SK-N-SH (cell line): ENCODE data around the gene GLYR1. TPM values are rescaled to one million over a fixed set of nuclear protein-coding genes. Genes with fewer than 3 reads are reported as not detected.
A peak's percentile ranks its signal among the peaks of the same experiment; 100 is the strongest.

Experiments
- CTCF ChIA-PET: fragments of 300-600, 350-600 bp; formaldehyde crosslinking; extraction: SDS; loops from one replicate; lab custom pipeline; 2021; lab: Yijun Ruan, JAX
- POLR2A ChIA-PET: fragments of 350-600 bp; sonication (Branson Sonifier 250); formaldehyde crosslinking; extraction: SDS; loops from one replicate; lab custom pipeline; 2020; ENCODE audit warnings: antibody characterized with exemption, inconsistent platforms; lab: Yijun Ruan, JAX
- DNase-seq: peaks from one replicate; pipeline ENCODE4 v3.0.0; 2012
- H2AFZ ChIP-seq: fragments of 200-600 bp; sonication (generic); 2 replicates; pipeline ENCODE4 v1.8.1; 2016; ENCODE audit warnings: antibody characterized with exemption, mild to moderate bottlenecking, low read depth
- H3F3A ChIP-seq: fragments of 200-600 bp; sonication (generic); replicated peaks from 2 replicates; pipeline ENCODE3; 2016; ENCODE audit warnings: antibody characterized with exemption, mild to moderate bottlenecking; ENCODE audit not compliant: insufficient read depth
- H3K27ac ChIP-seq, 2 experiments: fragments of 200-500 bp in 1 of 2; fragments of 200-600 bp in 1 of 2; sonication (Bioruptor generic) in 1 of 2; sonication (generic), shearing (Covaris generic) in 1 of 2; 2 replicates each; pipeline versions ENCODE4 v1.5.1 to v1.6.1; 2014 to 2016; ENCODE audit warnings: low read depth in 2 of 2, inconsistent platforms in 1 of 2, low read length in 1 of 2, mild to moderate bottlenecking in 1 of 2, mixed read lengths in 1 of 2
- H3K27me3 ChIP-seq: fragments of 200-600 bp; sonication (generic), shearing (Covaris generic); 2 replicates; pipeline ENCODE4 v1.6.1; 2016; ENCODE audit warnings: mixed run types; ENCODE audit not compliant: insufficient read depth
- H3K36me3 ChIP-seq, 2 experiments: fragments of 200-500 bp in 1 of 2; fragments of 200-600 bp in 1 of 2; sonication (Bioruptor generic) in 1 of 2; sonication (generic) in 1 of 2; replicated peaks in 1 of 2; 2 replicates each; pipeline versions ENCODE3 to v1.5.1; 2014 to 2016; ENCODE audit warnings: low read length in 1 of 2, mild to moderate bottlenecking in 1 of 2; ENCODE audit not compliant: insufficient read depth in 2 of 2, control insufficient read depth in 1 of 2
- H3K4me1 ChIP-seq, 2 experiments: fragments of 200-500 bp in 1 of 2; fragments of 200-600 bp in 1 of 2; sonication (Bioruptor generic) in 1 of 2; sonication (generic), shearing (Covaris generic) in 1 of 2; 2 replicates each; pipeline versions ENCODE4 v1.5.1 to v1.6.1; 2014 to 2016; ENCODE audit warnings: low read depth in 1 of 2, low read length in 1 of 2, mixed run types in 1 of 2; ENCODE audit not compliant: insufficient read depth in 2 of 2, control insufficient read depth in 1 of 2
- H3K4me2 ChIP-seq: fragments of 200-600 bp; sonication (generic), shearing (Covaris generic); 2 replicates; pipeline ENCODE4 v1.6.1; 2017; ENCODE audit warnings: mixed run types
- H3K4me3 ChIP-seq, 2 experiments: fragments of 200-500 bp in 1 of 2; fragments of 200-600 bp in 1 of 2; sonication (Bioruptor generic) in 1 of 2; sonication (generic), shearing (Covaris generic) in 1 of 2; 2 replicates each; pipeline versions ENCODE4 v1.5.1 to v1.8.1; 2014 to 2016; ENCODE audit warnings: low read depth in 2 of 2, inconsistent platforms in 1 of 2, low read length in 1 of 2, mild to moderate bottlenecking in 1 of 2, mixed read lengths in 1 of 2, moderate library complexity in 1 of 2
- H3K79me2 ChIP-seq: fragments of 200-600 bp; sonication (generic); 2 replicates; pipeline ENCODE4 v1.8.1; 2017; ENCODE audit warnings: mild to moderate bottlenecking; ENCODE audit not compliant: insufficient read depth
- H3K9ac ChIP-seq: fragments of 200-600 bp; sonication (generic); 2 replicates; pipeline ENCODE4 v1.6.1; 2017; ENCODE audit warnings: mixed run types
- H3K9me2 ChIP-seq: fragments of 200-600 bp; sonication (generic); 2 replicates; pipeline ENCODE4 v1.6.1; 2017; ENCODE audit warnings: mixed run types
- H3K9me3 ChIP-seq: fragments of 200-600 bp; sonication (generic); 2 replicates; pipeline ENCODE4 v1.6.1; 2017; ENCODE audit warnings: mixed run types, mild to moderate bottlenecking, moderate library complexity
- H4K20me1 ChIP-seq: fragments of 200-600 bp; sonication (generic); 2 replicates; pipeline ENCODE4 v1.6.1; 2017; ENCODE audit warnings: mild to moderate bottlenecking, mixed run types; ENCODE audit not compliant: insufficient read depth
- FOSL2 ChIP-seq: IDR thresholded peaks from 2 replicates; pipeline ENCODE4 v1.4.0; 2012; ENCODE audit warnings: low read depth, mild to moderate bottlenecking, moderate library complexity, borderline replicate concordance
- MXI1 ChIP-seq: IDR thresholded peaks from 2 replicates; pipeline ENCODE4 v1.6.1; 2012; ENCODE audit warnings: mild to moderate bottlenecking, low read depth, low read length, improper control_type of control experiment
- RCOR1 ChIP-seq: fragments of 150-350 bp; IDR thresholded peaks from 2 replicates; pipeline ENCODE4 v1.6.1; 2017; ENCODE audit warnings: antibody characterized with exemption, low read length
- REST ChIP-seq: IDR thresholded peaks from 2 replicates; pipeline ENCODE4 v1.6.1; 2012; ENCODE audit warnings: mild to moderate bottlenecking, low read depth, low read length, moderate library complexity
- TAF1 ChIP-seq: IDR thresholded peaks from 2 replicates; pipeline ENCODE4 v1.6.1; 2012; ENCODE audit warnings: low read depth, mild to moderate bottlenecking, low read length, moderate library complexity, borderline replicate concordance
- TEAD4 ChIP-seq: IDR thresholded peaks from 2 replicates; pipeline ENCODE4 v1.4.0; 2012; ENCODE audit warnings: mild to moderate bottlenecking, borderline replicate concordance; ENCODE audit not compliant: insufficient read depth
- WGBS: methylation state at CpG from one replicate; pipeline ENCODE4 v1.1.6; 2017; ENCODE audit warnings: low lambda C conversion rate; 5-methylcytosine and 5-hydroxymethylcytosine counted together
- polyA plus RNA-seq, 3 experiments: library from polyadenylated mRNA; depleted of rRNA; stranded (reverse); fragments of >200 nt; gene quantifications; 2 replicates each; pipeline ENCODE4 v1.2.3, GENCODE V29; 2012
- TF ChIP-seq, protein P1 (sequence below): IDR thresholded peaks from 2 replicates; pipeline ENCODE4 v1.4.0; 2012; ENCODE audit warnings: low read depth, borderline replicate concordance
- TF ChIP-seq, protein P2 (sequence below): fragments of 150-350 bp; IDR thresholded peaks from 2 replicates; pipeline ENCODE4 v1.6.1; 2017; ENCODE audit warnings: antibody characterized with exemption, low read length, low read depth, borderline replicate concordance

The GLYR1 gene
- polyA plus RNA-seq, 1 of the 3 experiments (the other 2 are of a cell fraction), result 40.1 TPM

DNA sequence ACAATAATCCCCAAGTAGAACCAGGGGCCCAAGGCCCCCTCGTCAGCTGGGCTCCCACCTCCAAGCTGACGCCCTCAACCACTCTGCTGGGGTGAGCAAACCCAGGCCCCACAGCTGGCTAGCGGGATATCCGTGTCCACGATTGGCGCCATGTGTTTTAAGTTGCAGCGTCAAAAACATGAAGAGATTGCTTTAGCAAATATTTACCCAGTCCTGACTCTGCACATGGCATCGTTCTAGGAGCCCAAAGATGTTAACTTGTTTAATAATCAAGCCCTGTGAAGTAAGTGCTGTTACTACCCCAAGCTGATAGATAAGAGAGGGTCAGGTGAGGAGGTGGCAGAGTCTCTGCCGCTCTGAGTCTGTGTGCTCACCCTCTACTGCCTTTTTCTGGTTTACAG lies 58.6 kb downstream of the GLYR1 start:
- H3K9me2 ChIP-seq, result no peaks in the 10 kb centered on the region
- TF ChIP-seq MXI1 (no peak), TEAD4 (no peak), TAF1 (no peak), FOSL2 (no peak), RCOR1 (no peak), REST (no peak)
- TF ChIP-seq, protein P1, sequence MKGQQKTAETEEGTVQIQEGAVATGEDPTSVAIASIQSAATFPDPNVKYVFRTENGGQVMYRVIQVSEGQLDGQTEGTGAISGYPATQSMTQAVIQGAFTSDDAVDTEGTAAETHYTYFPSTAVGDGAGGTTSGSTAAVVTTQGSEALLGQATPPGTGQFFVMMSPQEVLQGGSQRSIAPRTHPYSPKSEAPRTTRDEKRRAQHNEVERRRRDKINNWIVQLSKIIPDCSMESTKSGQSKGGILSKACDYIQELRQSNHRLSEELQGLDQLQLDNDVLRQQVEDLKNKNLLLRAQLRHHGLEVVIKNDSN, result no peak
- TF ChIP-seq, protein P2, sequence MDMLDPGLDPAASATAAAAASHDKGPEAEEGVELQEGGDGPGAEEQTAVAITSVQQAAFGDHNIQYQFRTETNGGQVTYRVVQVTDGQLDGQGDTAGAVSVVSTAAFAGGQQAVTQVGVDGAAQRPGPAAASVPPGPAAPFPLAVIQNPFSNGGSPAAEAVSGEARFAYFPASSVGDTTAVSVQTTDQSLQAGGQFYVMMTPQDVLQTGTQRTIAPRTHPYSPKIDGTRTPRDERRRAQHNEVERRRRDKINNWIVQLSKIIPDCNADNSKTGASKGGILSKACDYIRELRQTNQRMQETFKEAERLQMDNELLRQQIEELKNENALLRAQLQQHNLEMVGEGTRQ, result no peak
- TF ChIP-seq, all 33 proteins: peak for 0
- no peak overlapping the region for H3K9ac ChIP-seq
- no peaks in the 10 kb centered on the region for H3K27me3 ChIP-seq
- no peak overlapping the region for H3K4me3 ChIP-seq
- H3F3A ChIP-seq, result no peaks in the 10 kb centered on the region
- H4K20me1 ChIP-seq, result no peaks in the 10 kb centered on the region
- H3K36me3 ChIP-seq, result no peaks in the 10 kb centered on the region
- ChIA-PET CTCF (interaction anchor here (0.7 to 1.4 kb wide), 5 partner anchors 13 to 57 kb away, joined by 3 to 4 read pairs (median 3); no protein-coding TSS in a partner anchor), POLR2A (interaction anchor here (0.9 kb wide), 1 partner anchor 15 kb away, joined by 4 read pairs; no protein-coding TSS in a partner anchor)
- H3K79me2 ChIP-seq, result no peaks in the 10 kb centered on the region
- H2AFZ ChIP-seq, result no peak overlapping the region
- H3K9me3 ChIP-seq, result no peaks in the 10 kb centered on the region
- peak; percentile 54 for DNase-seq
- H3K27ac ChIP-seq, result no peak overlapping the region; a peak in 1 of 4 replicates
- WGBS, result 75% methylated on average over 9 of the region's 9 CpGs
- no peak overlapping the region for H3K4me2 ChIP-seq
- H3K4me1 ChIP-seq, result peaks cover 0 to 11% of the 10 kb centered on the region in 2 experiments; a peak in 1 of 4 replicates
